Esophagus squamous epithelium (tissue), 4 donors: ENCODE results near the gene EEF1B2.

Experiments
- POLR2A ChIP-seq, 4 donors: fragments of 450-650 bp; IDR thresholded peaks; one replicate each; pipeline ENCODE4 v1.6.1; 2017; ENCODE audit warnings: antibody characterized with exemption in 4 of 4, mild to moderate bottlenecking in 4 of 4, moderate library complexity in 3 of 4
- TF ChIP-seq, protein P1 (sequence below), 6 experiments: fragments of 450-650 bp in 4 of 6; fragments of 200-600 bp in 2 of 6; sonication (generic) in 2 of 6; IDR thresholded peaks; one replicate each; pipeline ENCODE4 v1.5.1; 2016 to 2019; ENCODE audit warnings: antibody characterized with exemption in 6 of 6, mild to moderate bottlenecking in 4 of 6, moderate library complexity in 4 of 6

DNA sequence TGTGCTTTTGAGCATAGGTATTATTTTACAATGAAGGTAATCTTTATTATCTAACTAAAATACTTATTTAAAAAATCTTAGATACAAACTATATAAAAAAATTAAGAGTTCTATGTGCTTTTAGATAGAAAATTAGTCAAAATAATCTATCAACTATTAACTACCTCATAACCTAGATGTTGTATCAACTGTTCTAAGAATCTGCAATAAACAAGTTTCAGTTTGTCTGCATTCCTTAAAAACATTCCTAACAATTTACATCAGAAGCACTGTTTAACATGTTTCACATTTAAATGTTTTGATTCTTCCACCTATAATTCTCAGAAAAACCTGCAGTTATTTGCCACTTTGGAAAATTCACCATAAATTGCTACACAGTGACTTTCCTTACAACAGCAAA, 33.8 kb upstream of the EEF1B2 start:
- TF ChIP-seq, protein P1, sequence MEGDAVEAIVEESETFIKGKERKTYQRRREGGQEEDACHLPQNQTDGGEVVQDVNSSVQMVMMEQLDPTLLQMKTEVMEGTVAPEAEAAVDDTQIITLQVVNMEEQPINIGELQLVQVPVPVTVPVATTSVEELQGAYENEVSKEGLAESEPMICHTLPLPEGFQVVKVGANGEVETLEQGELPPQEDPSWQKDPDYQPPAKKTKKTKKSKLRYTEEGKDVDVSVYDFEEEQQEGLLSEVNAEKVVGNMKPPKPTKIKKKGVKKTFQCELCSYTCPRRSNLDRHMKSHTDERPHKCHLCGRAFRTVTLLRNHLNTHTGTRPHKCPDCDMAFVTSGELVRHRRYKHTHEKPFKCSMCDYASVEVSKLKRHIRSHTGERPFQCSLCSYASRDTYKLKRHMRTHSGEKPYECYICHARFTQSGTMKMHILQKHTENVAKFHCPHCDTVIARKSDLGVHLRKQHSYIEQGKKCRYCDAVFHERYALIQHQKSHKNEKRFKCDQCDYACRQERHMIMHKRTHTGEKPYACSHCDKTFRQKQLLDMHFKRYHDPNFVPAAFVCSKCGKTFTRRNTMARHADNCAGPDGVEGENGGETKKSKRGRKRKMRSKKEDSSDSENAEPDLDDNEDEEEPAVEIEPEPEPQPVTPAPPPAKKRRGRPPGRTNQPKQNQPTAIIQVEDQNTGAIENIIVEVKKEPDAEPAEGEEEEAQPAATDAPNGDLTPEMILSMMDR (IDR thresholded peaks at IDR 0.05) = no peak
- no peak for TF ChIP-seq POLR2A (IDR thresholded peaks at IDR 0.05)
